Nephron progenitor cell (in vitro differentiated cells): ENCODE measurements around the gene KIF23.

ENCODE experiments used
- DNase-seq: peaks from one replicate; pipeline ENCODE4 v3.0.0; 2021
- H3K27ac Mint-ChIP-seq: 2 replicates; pipeline ENCODE4 v1.8.0; 2021; ENCODE audit warnings: mild to moderate bottlenecking, moderate library complexity, mixed read lengths
- H3K27me3 Mint-ChIP-seq: 2 replicates; pipeline ENCODE4 v1.8.0; 2021; ENCODE audit warnings: mild to moderate bottlenecking, low read depth, mixed read lengths; ENCODE audit not compliant: poor library complexity
- H3K36me3 Mint-ChIP-seq: 2 replicates; pipeline ENCODE4 v1.8.0; 2021; ENCODE audit warnings: low read depth, mixed read lengths
- H3K4me1 Mint-ChIP-seq: 2 replicates; pipeline ENCODE4 v1.8.0; 2021; ENCODE audit warnings: mixed read lengths
- H3K4me3 Mint-ChIP-seq: 2 replicates; pipeline ENCODE4 v1.8.0; 2021; ENCODE audit warnings: mild to moderate bottlenecking, moderate library complexity, mixed read lengths
- H3K9me3 Mint-ChIP-seq: 2 replicates; pipeline ENCODE4 v1.8.0; 2021; ENCODE audit warnings: mild to moderate bottlenecking, moderate library complexity, mixed read lengths
- TF ChIP-seq, protein P1 (sequence below): fragments of 200-600 bp; sonication (generic); IDR thresholded peaks from 2 replicates; pipeline ENCODE4 v1.5.0; 2021; ENCODE audit warnings: antibody characterized with exemption

KIF23 gene

DNA sequence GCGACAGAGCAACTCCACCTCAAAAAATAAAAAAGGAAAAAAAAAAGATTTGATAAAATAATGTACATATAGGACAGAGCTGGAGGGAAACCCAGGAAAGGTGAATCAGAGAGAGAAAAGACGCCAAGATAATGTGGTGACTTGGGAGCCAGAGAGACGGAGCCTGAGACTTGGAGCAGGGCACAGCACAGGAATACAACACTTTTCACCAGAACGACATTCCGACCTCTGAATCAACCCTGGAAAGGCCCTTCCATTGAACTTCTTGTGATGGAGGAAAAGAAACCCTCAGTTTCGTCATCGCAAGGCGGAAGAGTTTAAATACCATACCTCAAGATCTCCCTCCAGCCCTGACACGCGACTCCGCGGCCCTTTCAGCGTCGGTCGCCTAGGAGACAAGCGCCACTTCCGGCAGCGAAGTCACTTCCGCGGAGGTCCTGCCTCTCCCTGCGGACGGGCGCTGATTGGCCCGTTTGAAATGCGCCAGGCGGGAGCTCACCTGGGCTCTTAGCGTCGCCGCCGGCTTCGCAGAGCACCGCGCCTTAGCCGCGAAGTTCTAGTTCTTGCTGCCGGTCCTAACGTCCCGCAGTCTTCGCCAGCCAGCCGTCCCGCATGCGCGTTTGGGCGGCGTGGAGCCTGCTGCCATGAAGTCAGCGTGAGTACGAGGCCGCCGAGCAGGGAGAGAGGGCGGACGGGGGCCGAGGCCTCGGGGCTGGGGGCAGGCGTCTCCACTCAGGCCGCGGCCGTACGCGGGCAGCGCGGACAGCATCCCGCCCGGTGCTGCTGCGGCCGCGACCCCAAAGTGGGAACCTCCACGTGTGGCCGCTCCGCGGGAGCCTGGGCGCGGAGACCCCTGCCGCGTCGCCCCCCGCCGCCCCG, at the start of gene KIF23:
Gene KIF23, plus strand, starts transcription at position 528 of the 879 bp plus-strand sequence. Its CDS starts 117 bp downstream, at position 645.
- peaks cover 4% of the 10 kb centered on the region for H3K27me3 Mint-ChIP-seq
- H3K4me3 Mint-ChIP-seq = peak within 1 kb of the TSS; percentile 96
- TF ChIP-seq, protein P1, sequence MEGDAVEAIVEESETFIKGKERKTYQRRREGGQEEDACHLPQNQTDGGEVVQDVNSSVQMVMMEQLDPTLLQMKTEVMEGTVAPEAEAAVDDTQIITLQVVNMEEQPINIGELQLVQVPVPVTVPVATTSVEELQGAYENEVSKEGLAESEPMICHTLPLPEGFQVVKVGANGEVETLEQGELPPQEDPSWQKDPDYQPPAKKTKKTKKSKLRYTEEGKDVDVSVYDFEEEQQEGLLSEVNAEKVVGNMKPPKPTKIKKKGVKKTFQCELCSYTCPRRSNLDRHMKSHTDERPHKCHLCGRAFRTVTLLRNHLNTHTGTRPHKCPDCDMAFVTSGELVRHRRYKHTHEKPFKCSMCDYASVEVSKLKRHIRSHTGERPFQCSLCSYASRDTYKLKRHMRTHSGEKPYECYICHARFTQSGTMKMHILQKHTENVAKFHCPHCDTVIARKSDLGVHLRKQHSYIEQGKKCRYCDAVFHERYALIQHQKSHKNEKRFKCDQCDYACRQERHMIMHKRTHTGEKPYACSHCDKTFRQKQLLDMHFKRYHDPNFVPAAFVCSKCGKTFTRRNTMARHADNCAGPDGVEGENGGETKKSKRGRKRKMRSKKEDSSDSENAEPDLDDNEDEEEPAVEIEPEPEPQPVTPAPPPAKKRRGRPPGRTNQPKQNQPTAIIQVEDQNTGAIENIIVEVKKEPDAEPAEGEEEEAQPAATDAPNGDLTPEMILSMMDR = no peak
- H3K9me3 Mint-ChIP-seq = no peaks in the 10 kb centered on the region
- H3K36me3 Mint-ChIP-seq = peaks cover 14% of the 10 kb centered on the region
- peak; percentile 89 for DNase-seq
- peak within 1 kb of the TSS; percentile 62 for H3K27ac Mint-ChIP-seq
- peaks cover 31% of the 10 kb centered on the region for H3K4me1 Mint-ChIP-seq

DNA sequence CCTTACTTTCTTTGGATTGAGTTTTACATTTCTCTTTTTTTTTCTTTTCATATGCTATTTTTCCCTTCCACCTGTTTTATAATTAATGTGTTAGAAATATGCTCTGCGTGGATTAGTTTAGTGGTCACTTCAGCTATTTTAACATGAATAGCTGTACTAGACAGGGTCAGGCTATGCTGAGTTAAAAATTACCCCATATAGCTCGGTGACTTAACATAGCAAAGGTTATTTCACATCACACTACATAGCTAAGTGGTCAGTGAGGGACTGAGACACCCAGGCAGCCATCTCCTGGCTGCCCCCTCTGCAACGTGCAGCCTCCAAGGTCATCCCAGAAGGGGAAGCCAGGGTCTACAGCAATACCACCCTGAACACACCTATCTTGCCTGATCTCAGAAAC, 46.9 kb upstream of the KIF23 start:
- no peak for DNase-seq
- peaks cover 20% of the 10 kb centered on the region for H3K9me3 Mint-ChIP-seq
- no peaks in the 10 kb centered on the region for H3K36me3 Mint-ChIP-seq
- no peaks in the 10 kb centered on the region for H3K27me3 Mint-ChIP-seq
- no peaks in the 10 kb centered on the region for H3K4me1 Mint-ChIP-seq
- no peak overlapping the region for H3K27ac Mint-ChIP-seq
- H3K4me3 Mint-ChIP-seq = no peak overlapping the region
- TF ChIP-seq, protein P1 = no peak

DNA sequence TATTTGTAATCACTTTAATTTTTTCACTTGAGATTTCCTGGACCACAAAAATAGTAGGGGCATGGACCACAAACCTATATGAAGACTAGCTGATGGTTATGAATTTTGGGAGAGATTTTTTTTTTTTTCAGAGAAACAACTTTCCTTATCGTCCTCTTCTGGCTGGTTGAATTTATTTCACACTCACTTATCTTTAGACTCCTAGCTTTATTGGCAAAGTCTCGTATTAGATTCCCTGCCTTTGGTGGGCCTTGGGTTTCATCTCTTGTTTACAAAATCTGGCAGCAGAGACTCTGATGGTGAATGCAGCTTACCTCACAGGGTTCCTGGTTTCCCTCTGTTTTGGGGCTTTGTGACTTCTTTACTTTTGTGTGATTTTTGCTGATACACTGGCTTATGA, 44.5 kb upstream of the KIF23 start:
- peaks cover 6% of the 10 kb centered on the region for H3K36me3 Mint-ChIP-seq
- H3K4me1 Mint-ChIP-seq = no peaks in the 10 kb centered on the region
- H3K27me3 Mint-ChIP-seq = no peaks in the 10 kb centered on the region
- H3K27ac Mint-ChIP-seq = no peak overlapping the region
- no peak for DNase-seq
- no peak overlapping the region for H3K4me3 Mint-ChIP-seq
- H3K9me3 Mint-ChIP-seq = peaks cover 29% of the 10 kb centered on the region
- TF ChIP-seq, protein P1 = no peak

DNA sequence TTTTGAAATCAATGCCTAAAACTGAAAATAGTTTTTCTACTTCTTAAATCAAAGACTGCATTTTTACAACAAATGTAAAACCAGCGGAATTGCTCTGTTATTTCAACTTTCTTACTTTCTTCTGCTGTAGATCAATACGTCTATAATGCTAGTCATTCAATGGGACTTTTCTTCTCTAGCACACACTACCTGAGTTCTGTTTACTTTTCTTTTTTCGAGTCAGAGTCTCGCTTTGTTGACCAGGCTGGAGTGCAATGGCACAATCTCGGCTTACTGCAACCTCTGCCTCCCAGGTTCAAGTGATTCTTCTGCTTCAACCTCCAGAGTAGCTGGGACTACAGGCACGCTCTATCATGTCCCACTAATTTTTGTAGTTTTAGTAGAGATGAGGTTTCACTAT, 40.7 kb upstream of the KIF23 start:
- no peak overlapping the region for H3K4me3 Mint-ChIP-seq
- H3K27me3 Mint-ChIP-seq = no peaks in the 10 kb centered on the region
- H3K27ac Mint-ChIP-seq = no peak overlapping the region
- H3K4me1 Mint-ChIP-seq = peaks cover 15% of the 10 kb centered on the region
- H3K36me3 Mint-ChIP-seq = peaks cover 6% of the 10 kb centered on the region
- H3K9me3 Mint-ChIP-seq = peaks cover 13% of the 10 kb centered on the region
- TF ChIP-seq, protein P1 = no peak
- no peak for DNase-seq

DNA sequence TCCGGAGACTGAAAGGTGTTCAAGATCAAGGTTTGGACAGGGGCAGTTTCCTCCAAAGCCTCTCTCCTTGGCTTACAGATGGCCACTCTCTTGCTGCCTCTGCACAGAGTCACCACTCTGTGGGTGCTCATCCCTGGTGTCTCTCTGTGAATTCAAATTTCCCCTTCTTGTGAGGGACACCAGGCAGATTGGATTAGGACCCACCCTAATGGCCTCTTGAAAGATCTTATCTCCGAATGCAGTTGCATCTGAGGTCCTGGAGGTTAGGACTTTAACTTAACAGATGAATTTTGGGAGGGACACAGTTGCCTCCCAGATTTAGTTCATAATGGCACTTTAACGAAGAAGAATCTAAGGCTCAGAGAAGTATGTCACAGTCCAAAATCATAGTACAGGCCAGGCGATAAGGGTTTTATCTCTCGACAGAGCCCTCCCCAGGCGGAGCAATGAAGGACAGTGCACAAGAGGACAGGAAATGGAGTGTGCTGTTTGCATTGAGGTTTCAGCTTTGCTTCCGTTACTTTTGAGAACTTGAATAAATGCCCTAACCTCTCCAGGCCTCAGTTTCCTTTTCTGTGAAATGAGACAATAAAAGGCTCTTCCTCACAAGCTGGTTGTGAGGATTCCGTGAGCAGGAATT, 38.9 kb upstream of the KIF23 start:
- Mint-ChIP-seq H3K4me3 (no peak overlapping the region), H3K27me3 (no peaks in the 10 kb centered on the region), H3K4me1 (peaks cover 27% of the 10 kb centered on the region), H3K27ac (no peak overlapping the region), H3K36me3 (peaks cover 6% of the 10 kb centered on the region), H3K9me3 (peaks cover 10% of the 10 kb centered on the region)
- DNase-seq = no peak
- TF ChIP-seq, protein P1 = no peak
